Adipocyte (in vitro differentiated cells): ENCODE results near the gene SLC35F3.

Experiments
- DNase-seq: peaks from one replicate; pipeline ENCODE4 v3.0.0-alpha.2; 2015; ENCODE audit warnings: low read depth
- H3K27me3 ChIP-seq: replicated peaks from 2 replicates; pipeline ENCODE4 v1.7.0; 2013; ENCODE audit warnings: mild to moderate bottlenecking, low read length, moderate library complexity; ENCODE audit not compliant: control insufficient read depth, insufficient read depth
- H3K36me3 ChIP-seq: 2 replicates; pipeline ENCODE4 v1.7.0; 2013; ENCODE audit warnings: low read length, mild to moderate bottlenecking, moderate library complexity; ENCODE audit not compliant: control insufficient read depth, insufficient read depth, severe bottlenecking
- H3K4me1 ChIP-seq: 2 replicates; pipeline ENCODE4 v1.7.0; 2013; ENCODE audit warnings: mild to moderate bottlenecking, low read length, moderate library complexity; ENCODE audit not compliant: control insufficient read depth, insufficient read depth
- H3K4me3 ChIP-seq: 2 replicates; pipeline ENCODE4 v1.7.0; 2013; ENCODE audit warnings: mild to moderate bottlenecking, low read length, moderate library complexity
- H3K9ac ChIP-seq: 2 replicates; pipeline ENCODE4 v1.7.0; 2013; ENCODE audit warnings: mild to moderate bottlenecking, low read length, moderate library complexity
- H3K9me3 ChIP-seq: 2 replicates; pipeline ENCODE4 v1.7.0; 2013; ENCODE audit warnings: mild to moderate bottlenecking, low read length, moderate library complexity; ENCODE audit not compliant: control insufficient read depth

SLC35F3 gene

GRCh38 chr1:234040446-234041317 is 136.2 kb downstream of the SLC35F3 start:
- Histone ChIP-seq H3K27me3 (no peaks in the 10 kb centered on the region), H3K9me3 (no peaks in the 10 kb centered on the region), H3K4me1 (no peaks in the 10 kb centered on the region), H3K36me3 (no peaks in the 10 kb centered on the region), H3K4me3 (no peak overlapping the region), H3K9ac (no peak overlapping the region)
- no peak for DNase-seq

GRCh38 chr1:234044079-234044478 is 139.6 kb downstream of the SLC35F3 start:
- no peak for DNase-seq
- Histone ChIP-seq H3K9me3 (no peaks in the 10 kb centered on the region), H3K9ac (no peak overlapping the region), H3K36me3 (no peaks in the 10 kb centered on the region), H3K4me3 (no peak overlapping the region), H3K27me3 (no peaks in the 10 kb centered on the region), H3K4me1 (no peaks in the 10 kb centered on the region)

- Histone ChIP-seq H3K27me3 (no peaks in the 10 kb centered on the region), H3K9me3 (no peaks in the 10 kb centered on the region), H3K9ac (no peak overlapping the region), H3K4me1 (no peaks in the 10 kb centered on the region), H3K36me3 (no peaks in the 10 kb centered on the region), H3K4me3 (no peak overlapping the region)
- DNase-seq = no peak
Observed at GRCh38 chr1:234047123-234047522, 142.6 kb downstream of the SLC35F3 start.

- no peak for DNase-seq
- H3K36me3 ChIP-seq = no peaks in the 10 kb centered on the region
- peaks cover 9% of the 10 kb centered on the region for H3K9me3 ChIP-seq
- no peaks in the 10 kb centered on the region for H3K4me1 ChIP-seq
- H3K9ac ChIP-seq = no peak overlapping the region
- H3K4me3 ChIP-seq = no peak overlapping the region
- H3K27me3 ChIP-seq = no peaks in the 10 kb centered on the region
Observed at GRCh38 chr1:234062166-234062565, 157.7 kb downstream of the SLC35F3 start.

GRCh38 chr1:234065794-234066447 is 161.4 kb downstream of the SLC35F3 start:
- no peaks in the 10 kb centered on the region for H3K36me3 ChIP-seq
- no peaks in the 10 kb centered on the region for H3K4me1 ChIP-seq
- no peak overlapping the region for H3K4me3 ChIP-seq
- no peaks in the 10 kb centered on the region for H3K27me3 ChIP-seq
- DNase-seq = peak; percentile 86
- H3K9me3 ChIP-seq = peaks cover 6% of the 10 kb centered on the region
- no peak overlapping the region for H3K9ac ChIP-seq

- H3K9me3 ChIP-seq = no peaks in the 10 kb centered on the region
- no peak overlapping the region for H3K9ac ChIP-seq
- H3K4me1 ChIP-seq = no peaks in the 10 kb centered on the region
- no peaks in the 10 kb centered on the region for H3K27me3 ChIP-seq
- no peaks in the 10 kb centered on the region for H3K36me3 ChIP-seq
- DNase-seq = no peak
- H3K4me3 ChIP-seq = no peak overlapping the region
Observed at GRCh38 chr1:234067581-234068337, 163.3 kb downstream of the SLC35F3 start.

- Histone ChIP-seq H3K9ac (no peak overlapping the region), H3K36me3 (no peaks in the 10 kb centered on the region), H3K4me1 (no peaks in the 10 kb centered on the region), H3K4me3 (no peak overlapping the region), H3K9me3 (no peaks in the 10 kb centered on the region), H3K27me3 (peaks cover 5% of the 10 kb centered on the region)
- no peak for DNase-seq
Observed at GRCh38 chr1:234069760-234070159, 165.3 kb downstream of the SLC35F3 start.

GRCh38 chr1:234072793-234073192 is 168.3 kb downstream of the SLC35F3 start:
- Histone ChIP-seq H3K4me3 (no peak overlapping the region), H3K4me1 (no peaks in the 10 kb centered on the region), H3K27me3 (peaks cover 5% of the 10 kb centered on the region), H3K9me3 (no peaks in the 10 kb centered on the region), H3K36me3 (no peaks in the 10 kb centered on the region), H3K9ac (no peak overlapping the region)
- DNase-seq = no peak

GRCh38 chr1:234078143-234078542 is 173.7 kb downstream of the SLC35F3 start:
- H3K9me3 ChIP-seq = no peaks in the 10 kb centered on the region
- no peak overlapping the region for H3K4me3 ChIP-seq
- H3K27me3 ChIP-seq = peaks cover 5% of the 10 kb centered on the region
- H3K4me1 ChIP-seq = no peaks in the 10 kb centered on the region
- H3K9ac ChIP-seq = no peak overlapping the region
- no peaks in the 10 kb centered on the region for H3K36me3 ChIP-seq
- DNase-seq = no peak

- Histone ChIP-seq H3K9ac (no peak overlapping the region), H3K4me1 (no peaks in the 10 kb centered on the region), H3K4me3 (no peak overlapping the region), H3K36me3 (no peaks in the 10 kb centered on the region), H3K27me3 (no peaks in the 10 kb centered on the region), H3K9me3 (no peaks in the 10 kb centered on the region)
- no peak for DNase-seq
Observed at GRCh38 chr1:234079896-234080295, 175.4 kb downstream of the SLC35F3 start.

GRCh38 chr1:234083460-234083859 is 179.0 kb downstream of the SLC35F3 start:
- H3K4me3 ChIP-seq = no peak overlapping the region
- no peaks in the 10 kb centered on the region for H3K36me3 ChIP-seq
- DNase-seq = no peak
- no peaks in the 10 kb centered on the region for H3K9me3 ChIP-seq
- no peaks in the 10 kb centered on the region for H3K4me1 ChIP-seq
- no peak overlapping the region for H3K9ac ChIP-seq
- H3K27me3 ChIP-seq = peaks cover 3% of the 10 kb centered on the region
